K562 (cell line): ENCODE data around the gene SLC26A11. TPM values are rescaled to one million over a fixed set of nuclear protein-coding genes. Genes with fewer than 3 reads are reported as not detected.

Experiments used
- ARID1B ChIP-seq: fragments of 450-650 bp; IDR thresholded peaks from 2 replicates; pipeline ENCODE4 v1.6.1; 2016; ENCODE audit warnings: antibody characterized with exemption, mild to moderate bottlenecking, inconsistent platforms
- CHAMP1 ChIP-seq: fragments of 450-650 bp; IDR thresholded peaks from 2 replicates; pipeline ENCODE4 v1.6.1; 2016; ENCODE audit warnings: mild to moderate bottlenecking
- DPF2 ChIP-seq: fragments of 450-650 bp; IDR thresholded peaks from 2 replicates; pipeline ENCODE4 v1.6.1; 2016
- ETV1 ChIP-seq: fragments of 450-650 bp; conservative IDR thresholded peaks from 2 replicates; pipeline ENCODE4 v1.6.1; 2016; ENCODE audit warnings: missing genetic modification characterization, control low read depth, low read depth, missing compliant biosample characterization
- FOXP1 ChIP-seq: sonication (generic); formaldehyde crosslinking; IDR thresholded peaks from 2 replicates; pipeline ENCODE4 v1.8.0; 2022; ENCODE audit warnings: mild to moderate bottlenecking, missing genetic modification reagents
- MIER1 ChIP-seq: fragments of 450-650 bp; IDR thresholded peaks from 2 replicates; pipeline ENCODE4 v1.6.1; 2016; ENCODE audit warnings: antibody characterized with exemption, mild to moderate bottlenecking, low read depth
- NUFIP1 ChIP-seq: fragments of 450-650 bp; IDR thresholded peaks from 2 replicates; pipeline ENCODE4 v1.6.1; 2018; ENCODE audit not compliant: partially characterized antibody
- POLR2AphosphoS5 ChIP-seq: IDR thresholded peaks from 2 replicates; pipeline ENCODE4 v1.6.1; 2011; ENCODE audit warnings: mild to moderate bottlenecking, low read depth, low read length, moderate library complexity; ENCODE audit not compliant: control insufficient read depth, insufficient read depth
- RHOXF2B ChIP-seq: fragments of 250-450 bp; sonication (Bioruptor Pico); conservative IDR thresholded peaks from 2 replicates; pipeline ENCODE4 v1.5.1; 2021
- SIN3A ChIP-seq, 2 experiments: fragments of 150-350 bp in 1 of 2; IDR thresholded peaks; 2 replicates each; pipeline ENCODE4 v1.6.1; 2011 to 2016; ENCODE audit warnings: borderline replicate concordance in 2 of 2, low read depth in 2 of 2, low read length in 2 of 2, mild to moderate bottlenecking in 2 of 2, moderate library complexity in 2 of 2; ENCODE audit not compliant: control insufficient read depth in 1 of 2
- SREBF1 ChIP-seq: fragments of 150-350 bp; IDR thresholded peaks from 2 replicates; pipeline ENCODE4 v1.6.1; 2014; ENCODE audit warnings: antibody characterized with exemption, low read depth, low read length, borderline replicate concordance
- STAT6 ChIP-seq: sonication (generic); formaldehyde crosslinking; IDR thresholded peaks from 2 replicates; pipeline ENCODE4 v1.8.1; 2023; ENCODE audit warnings: mild to moderate bottlenecking, missing genetic modification reagents
- ZNF134 ChIP-seq: fragments of 250-450 bp; sonication (Bioruptor Pico); conservative IDR thresholded peaks from 2 replicates; pipeline ENCODE4 v1.4.0; 2020
- ZNF212 ChIP-seq: fragments of 450-650 bp; formaldehyde crosslinking; IDR thresholded peaks from 2 replicates; pipeline ENCODE4 v1.4.0; 2020; ENCODE audit warnings: mild to moderate bottlenecking
- polyA plus RNA-seq, 8 experiments: library from polyadenylated mRNA; depleted of rRNA in 4 of 8; stranded (reverse) in 5 of 8; unstranded in 3 of 8; fragments of >200 nt; fragmentation: Nextera tagmentation in 2 of 8; fragmentation: Illumina TruSeq in 1 of 8; extraction: Ambion mirVana in 2 of 8; extraction: Trizol in 1 of 8; gene quantifications; 2 replicates each; pipeline versions ENCODE4 v1.2.1 to v1.2.3, GENCODE V29; 2011 to 2014; ENCODE audit warnings: inconsistent platforms in 1 of 8, missing spikeins in 1 of 8
- total RNA-seq, 7 experiments: library from RNA; depleted of rRNA in 6 of 7; stranded (reverse); fragments of >200 nt in 6 of 7; fragmentation: Illumina TruSeq in 2 of 7; extraction: Trizol in 2 of 7; gene quantifications; 2 replicates each; pipeline versions ENCODE4 v1.2.1 to v1.2.3, GENCODE V29; 2011 to 2021; ENCODE audit warnings: low replicate concordance in 1 of 7
- TF ChIP-seq, protein P1 (sequence below): IDR thresholded peaks from 2 replicates; pipeline ENCODE4 v1.6.1; 2014; ENCODE audit warnings: antibody characterized with exemption
- TF ChIP-seq, protein P2 (sequence below), 2 experiments: fragments of 250-450 bp in 1 of 2; fragments of 450-650 bp in 1 of 2; sonication (Bioruptor Pico) in 1 of 2; IDR thresholded peaks; 2 replicates each; pipeline versions ENCODE4 v1.6.1 to v1.8.0; 2016 to 2021; ENCODE audit warnings: mild to moderate bottlenecking in 2 of 2, moderate library complexity in 2 of 2, missing compliant biosample characterization in 1 of 2, missing genetic modification characterization in 1 of 2
- TF ChIP-seq, protein P3 (sequence below): fragments of 150-350 bp; conservative IDR thresholded peaks from 2 replicates; pipeline ENCODE4 v1.6.1; 2014; ENCODE audit warnings: low read length

Gene SLC26A11
- total and polyA plus RNA-seq, 9 of the 15 experiments (the other 6 are each of a cell fraction or from before 2014, with no cell fraction given), result 0.06 to 3.1 (median 1.2) TPM; not detected in 1

- TF ChIP-seq FOXP1 (CRISPR knock-in tag) (no peak), RHOXF2B (CRISPR knock-in tag) (no peak), ARID1B (peak; percentile 94), STAT6 (no peak), CHAMP1 (no peak), POLR2AphosphoS5 (no peak), ZNF134 (CRISPR knock-in tag) (no peak; the same call in 1 of the 2 replicates), SIN3A (IDR thresholded peaks at IDR 0.05; ENCODE audit: borderline replicate concordance in 2 of 2, control insufficient read depth in 1 of 2, low read depth in 2 of 2, low read length in 2 of 2) (no peak), DPF2 (peak; percentile 98), SREBF1 (no peak), NUFIP1 (peak; percentile 23), ETV1 (tag) (peak; percentile 68; the same call in 1 of the 2 replicates), MIER1 (no peak), ZNF212 (CRISPR knock-in tag) (no peak)
- TF ChIP-seq, protein P1, sequence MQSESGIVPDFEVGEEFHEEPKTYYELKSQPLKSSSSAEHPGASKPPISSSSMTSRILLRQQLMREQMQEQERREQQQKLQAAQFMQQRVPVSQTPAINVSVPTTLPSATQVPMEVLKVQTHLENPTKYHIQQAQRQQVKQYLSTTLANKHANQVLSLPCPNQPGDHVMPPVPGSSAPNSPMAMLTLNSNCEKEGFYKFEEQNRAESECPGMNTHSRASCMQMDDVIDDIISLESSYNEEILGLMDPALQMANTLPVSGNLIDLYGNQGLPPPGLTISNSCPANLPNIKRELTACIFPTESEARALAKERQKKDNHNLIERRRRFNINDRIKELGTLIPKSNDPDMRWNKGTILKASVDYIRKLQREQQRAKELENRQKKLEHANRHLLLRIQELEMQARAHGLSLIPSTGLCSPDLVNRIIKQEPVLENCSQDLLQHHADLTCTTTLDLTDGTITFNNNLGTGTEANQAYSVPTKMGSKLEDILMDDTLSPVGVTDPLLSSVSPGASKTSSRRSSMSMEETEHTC, result no peak
- TF ChIP-seq, protein P2, sequence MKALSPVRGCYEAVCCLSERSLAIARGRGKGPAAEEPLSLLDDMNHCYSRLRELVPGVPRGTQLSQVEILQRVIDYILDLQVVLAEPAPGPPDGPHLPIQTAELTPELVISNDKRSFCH (CRISPR knock-in tag; IDR thresholded peaks at IDR 0.05), result peak; percentile 63; the same call in 1 of the 2 replicates
- TF ChIP-seq, protein P2 (tag; IDR thresholded peaks at IDR 0.05), result peak; percentile 93
- TF ChIP-seq, protein P3, sequence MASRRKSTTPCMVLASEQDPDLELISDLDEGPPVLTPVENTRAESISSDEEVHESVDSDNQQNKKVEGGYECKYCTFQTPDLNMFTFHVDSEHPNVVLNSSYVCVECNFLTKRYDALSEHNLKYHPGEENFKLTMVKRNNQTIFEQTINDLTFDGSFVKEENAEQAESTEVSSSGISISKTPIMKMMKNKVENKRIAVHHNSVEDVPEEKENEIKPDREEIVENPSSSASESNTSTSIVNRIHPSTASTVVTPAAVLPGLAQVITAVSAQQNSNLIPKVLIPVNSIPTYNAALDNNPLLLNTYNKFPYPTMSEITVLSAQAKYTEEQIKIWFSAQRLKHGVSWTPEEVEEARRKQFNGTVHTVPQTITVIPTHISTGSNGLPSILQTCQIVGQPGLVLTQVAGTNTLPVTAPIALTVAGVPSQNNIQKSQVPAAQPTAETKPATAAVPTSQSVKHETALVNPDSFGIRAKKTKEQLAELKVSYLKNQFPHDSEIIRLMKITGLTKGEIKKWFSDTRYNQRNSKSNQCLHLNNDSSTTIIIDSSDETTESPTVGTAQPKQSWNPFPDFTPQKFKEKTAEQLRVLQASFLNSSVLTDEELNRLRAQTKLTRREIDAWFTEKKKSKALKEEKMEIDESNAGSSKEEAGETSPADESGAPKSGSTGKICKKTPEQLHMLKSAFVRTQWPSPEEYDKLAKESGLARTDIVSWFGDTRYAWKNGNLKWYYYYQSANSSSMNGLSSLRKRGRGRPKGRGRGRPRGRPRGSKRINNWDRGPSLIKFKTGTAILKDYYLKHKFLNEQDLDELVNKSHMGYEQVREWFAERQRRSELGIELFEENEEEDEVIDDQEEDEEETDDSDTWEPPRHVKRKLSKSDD, result no peak
Measured at GRCh38 chr17:80254396-80255251, 34.4 kb downstream of the SLC26A11 start (continued).
